Panc1 (cell line): ENCODE measurements around the gene KIF21B. TPM values are rescaled to one million over a fixed set of nuclear protein-coding genes. Genes with fewer than 3 reads are reported as not detected.

Experiments used
- ATAC-seq: fragments of 200-7000 bp; cut with Tn5 transposase; 2 replicates; pipeline ENCODE4 v1.9.1; 2020; ENCODE audit warnings: mild to moderate bottlenecking, moderate library complexity
- BruUV-seq: library from RNA; stranded (reverse); fragments of 400-500 nt; replicated peaks from 2 replicates; lab custom pipeline; 2021; lab: Mats Ljungman, UMichigan
- CTCF ChIA-PET: fragments of 300-600 bp; sonication (Branson Sonifier 250); formaldehyde crosslinking; loops from one replicate; lab custom pipeline; 2022; ENCODE audit warnings: antibody characterized with exemption; lab: Charles Lee
- POLR2A ChIA-PET: fragments of 300-600 bp; sonication (Branson Sonifier 250); formaldehyde crosslinking; loops from one replicate; lab custom pipeline; 2022; ENCODE audit warnings: antibody characterized with exemption; lab: Charles Lee
- DNase-seq: peaks from one replicate; pipeline ENCODE4 v3.0.0-alpha.2; 2010; ENCODE audit warnings: low read depth, low spot score
- H3K27ac ChIP-seq: 2 replicates; pipeline ENCODE4 v1.5.1; 2011; ENCODE audit warnings: mild to moderate bottlenecking, low read length, inconsistent platforms
- H3K27me3 ChIP-seq: fragments of 200-500 bp; sonication (Bioruptor generic); 2 replicates; pipeline ENCODE4 v1.6.0; 2014; ENCODE audit warnings: low read length, inconsistent platforms; ENCODE audit not compliant: control insufficient read depth, insufficient read depth
- H3K36me3 ChIP-seq: fragments of 200-500 bp; sonication (Bioruptor generic); 2 replicates; pipeline ENCODE4 v1.5.1; 2014; ENCODE audit warnings: inconsistent platforms, mild to moderate bottlenecking, low read length, moderate library complexity; ENCODE audit not compliant: control insufficient read depth, insufficient read depth
- H3K4me1 ChIP-seq: 2 replicates; pipeline ENCODE4 v1.5.1; 2011; ENCODE audit warnings: inconsistent platforms, mild to moderate bottlenecking, low read length, moderate library complexity; ENCODE audit not compliant: control insufficient read depth, insufficient read depth
- H3K4me3 ChIP-seq, 2 experiments: 2 replicates each; pipeline ENCODE4 v1.5.1; 2011 to 2012; ENCODE audit warnings: low read depth in 2 of 2, low read length in 2 of 2, mild to moderate bottlenecking in 2 of 2, inconsistent platforms in 1 of 2, moderate library complexity in 1 of 2
- H3K9me3 ChIP-seq: fragments of 200-500 bp; sonication (Bioruptor generic); 2 replicates; pipeline ENCODE4 v1.5.1; 2014; ENCODE audit warnings: low read depth, mild to moderate bottlenecking, inconsistent platforms, low read length, moderate library complexity; ENCODE audit not compliant: control insufficient read depth, insufficient read depth
- POLR2AphosphoS5 ChIP-seq: IDR thresholded peaks from 2 replicates; pipeline ENCODE4 v1.6.1; 2012; ENCODE audit warnings: mild to moderate bottlenecking, low read depth, low read length, moderate library complexity
- SIN3A ChIP-seq: IDR thresholded peaks from 2 replicates; pipeline ENCODE4 v1.6.1; 2012; ENCODE audit warnings: low read depth, mild to moderate bottlenecking, low read length, moderate library complexity, borderline replicate concordance; ENCODE audit not compliant: insufficient read depth
- TCF7L2 ChIP-seq: IDR thresholded peaks from 2 replicates; pipeline ENCODE4 v1.6.1; 2011; ENCODE audit warnings: mild to moderate bottlenecking, low read depth, low read length, inconsistent platforms
- in situ Hi-C: cut with HindIII; loops from 2 replicates; pipeline ENCODE4 v1.10.0; 2016; ENCODE audit warnings: low sequenced_read_pairs, low pct_unique_long_range_greater_than_20kb
- intact Hi-C: fragments of 100-400 bp; cut with micrococcal nuclease; formaldehyde crosslinking; loops from one replicate; pipeline ENCODE4 v1.10.0; 2022; ENCODE audit not compliant: unreplicated experiment
- total RNA-seq: library from RNA; stranded (reverse); gene quantifications from one replicate; pipeline ENCODE4 v1.2.1, GENCODE V29; 2021; ENCODE audit not compliant: unreplicated experiment
- TF ChIP-seq, protein P1 (sequence below): fragments of 450-650 bp; IDR thresholded peaks from 2 replicates; pipeline ENCODE4 v1.5.1; 2017; ENCODE audit warnings: mild to moderate bottlenecking
- TF ChIP-seq, protein P2 (sequence below), 2 experiments: IDR thresholded peaks; 2 replicates each; pipeline ENCODE4 v1.6.1; 2011 to 2012; ENCODE audit warnings: low read depth in 2 of 2, control low read depth in 1 of 2, low read length in 1 of 2, mild to moderate bottlenecking in 1 of 2, moderate library complexity in 1 of 2; ENCODE audit not compliant: insufficient read depth in 1 of 2

KIF21B gene
- total RNA-seq, 1 experiment from 2014 or later, result 0.46 TPM

DNA sequence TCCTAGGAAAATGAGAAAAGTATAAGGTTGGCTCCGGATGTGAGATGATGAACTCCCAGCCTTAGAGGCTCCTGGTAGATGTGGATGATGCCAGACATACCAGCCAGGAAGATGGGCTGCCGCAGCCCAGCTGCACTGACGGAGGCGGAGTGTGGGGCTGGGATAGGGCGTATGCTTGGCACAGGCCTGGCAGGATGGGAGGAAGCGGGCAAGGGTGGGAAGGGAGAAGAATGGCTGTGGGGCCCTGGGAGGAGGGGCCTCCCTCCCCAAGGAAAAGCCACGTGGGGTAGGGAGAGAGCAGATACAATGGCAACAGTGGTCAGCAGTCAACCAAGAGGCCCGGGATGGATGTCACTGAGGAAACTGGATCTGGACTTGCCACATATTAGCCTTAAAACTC is 41.3 kb upstream of the KIF21B start:
- POLR2A ChIA-PET, result no interaction called here
- TF ChIP-seq, protein P1, sequence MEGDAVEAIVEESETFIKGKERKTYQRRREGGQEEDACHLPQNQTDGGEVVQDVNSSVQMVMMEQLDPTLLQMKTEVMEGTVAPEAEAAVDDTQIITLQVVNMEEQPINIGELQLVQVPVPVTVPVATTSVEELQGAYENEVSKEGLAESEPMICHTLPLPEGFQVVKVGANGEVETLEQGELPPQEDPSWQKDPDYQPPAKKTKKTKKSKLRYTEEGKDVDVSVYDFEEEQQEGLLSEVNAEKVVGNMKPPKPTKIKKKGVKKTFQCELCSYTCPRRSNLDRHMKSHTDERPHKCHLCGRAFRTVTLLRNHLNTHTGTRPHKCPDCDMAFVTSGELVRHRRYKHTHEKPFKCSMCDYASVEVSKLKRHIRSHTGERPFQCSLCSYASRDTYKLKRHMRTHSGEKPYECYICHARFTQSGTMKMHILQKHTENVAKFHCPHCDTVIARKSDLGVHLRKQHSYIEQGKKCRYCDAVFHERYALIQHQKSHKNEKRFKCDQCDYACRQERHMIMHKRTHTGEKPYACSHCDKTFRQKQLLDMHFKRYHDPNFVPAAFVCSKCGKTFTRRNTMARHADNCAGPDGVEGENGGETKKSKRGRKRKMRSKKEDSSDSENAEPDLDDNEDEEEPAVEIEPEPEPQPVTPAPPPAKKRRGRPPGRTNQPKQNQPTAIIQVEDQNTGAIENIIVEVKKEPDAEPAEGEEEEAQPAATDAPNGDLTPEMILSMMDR, result no peak

DNA sequence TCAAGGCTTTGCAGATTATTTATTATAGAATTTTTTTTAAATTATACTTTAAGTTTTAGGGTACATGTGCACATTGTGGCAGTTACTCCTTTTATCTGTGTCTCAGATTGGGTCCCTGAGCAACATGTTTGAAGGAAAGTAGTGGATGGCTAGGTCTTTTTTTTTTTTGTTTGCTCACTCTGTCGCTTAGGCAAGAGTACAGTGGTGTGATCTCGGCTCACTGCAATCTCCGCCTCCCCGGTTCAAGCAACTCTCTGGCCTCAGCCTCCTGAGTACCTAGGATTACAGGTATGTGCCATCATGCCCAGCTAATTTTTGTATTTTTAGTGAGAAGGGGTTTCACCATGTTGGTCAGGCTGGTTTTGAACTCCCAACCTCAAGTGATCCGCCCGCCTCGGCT is 39.6 kb upstream of the KIF21B start:
- no TSS peak for BruUV-seq
- DNase-seq (no peak), ATAC-seq (no peak)
- ChIA-PET POLR2A (no interaction called here), CTCF (interaction anchor here (0.9 kb wide), 1 partner anchor 22 kb away, joined by 3 read pairs; no protein-coding TSS in a partner anchor)
- H3K4me1 ChIP-seq, result no peaks in the 10 kb centered on the region
- in situ Hi-C loops, result no loop called here
- H3K4me3 ChIP-seq, result no peak overlapping the region
- peaks cover 4% of the 10 kb centered on the region; the same call in 1 of the 2 replicates for H3K27me3 ChIP-seq
- H3K9me3 ChIP-seq, result no peaks in the 10 kb centered on the region
- no peak overlapping the region for H3K27ac ChIP-seq
- no peaks in the 10 kb centered on the region for H3K36me3 ChIP-seq
- TF ChIP-seq, protein P2, sequence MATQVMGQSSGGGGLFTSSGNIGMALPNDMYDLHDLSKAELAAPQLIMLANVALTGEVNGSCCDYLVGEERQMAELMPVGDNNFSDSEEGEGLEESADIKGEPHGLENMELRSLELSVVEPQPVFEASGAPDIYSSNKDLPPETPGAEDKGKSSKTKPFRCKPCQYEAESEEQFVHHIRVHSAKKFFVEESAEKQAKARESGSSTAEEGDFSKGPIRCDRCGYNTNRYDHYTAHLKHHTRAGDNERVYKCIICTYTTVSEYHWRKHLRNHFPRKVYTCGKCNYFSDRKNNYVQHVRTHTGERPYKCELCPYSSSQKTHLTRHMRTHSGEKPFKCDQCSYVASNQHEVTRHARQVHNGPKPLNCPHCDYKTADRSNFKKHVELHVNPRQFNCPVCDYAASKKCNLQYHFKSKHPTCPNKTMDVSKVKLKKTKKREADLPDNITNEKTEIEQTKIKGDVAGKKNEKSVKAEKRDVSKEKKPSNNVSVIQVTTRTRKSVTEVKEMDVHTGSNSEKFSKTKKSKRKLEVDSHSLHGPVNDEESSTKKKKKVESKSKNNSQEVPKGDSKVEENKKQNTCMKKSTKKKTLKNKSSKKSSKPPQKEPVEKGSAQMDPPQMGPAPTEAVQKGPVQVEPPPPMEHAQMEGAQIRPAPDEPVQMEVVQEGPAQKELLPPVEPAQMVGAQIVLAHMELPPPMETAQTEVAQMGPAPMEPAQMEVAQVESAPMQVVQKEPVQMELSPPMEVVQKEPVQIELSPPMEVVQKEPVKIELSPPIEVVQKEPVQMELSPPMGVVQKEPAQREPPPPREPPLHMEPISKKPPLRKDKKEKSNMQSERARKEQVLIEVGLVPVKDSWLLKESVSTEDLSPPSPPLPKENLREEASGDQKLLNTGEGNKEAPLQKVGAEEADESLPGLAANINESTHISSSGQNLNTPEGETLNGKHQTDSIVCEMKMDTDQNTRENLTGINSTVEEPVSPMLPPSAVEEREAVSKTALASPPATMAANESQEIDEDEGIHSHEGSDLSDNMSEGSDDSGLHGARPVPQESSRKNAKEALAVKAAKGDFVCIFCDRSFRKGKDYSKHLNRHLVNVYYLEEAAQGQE (IDR thresholded peaks at IDR 0.05; ENCODE audit: insufficient read depth in 1 of 2, low read depth in 2 of 2, low read length in 1 of 2), result no peak
- TF ChIP-seq SIN3A, result no peak
- TF ChIP-seq, protein P1, result no peak
- TF ChIP-seq TCF7L2, result no peak
- no peak for TF ChIP-seq POLR2AphosphoS5
- intact Hi-C loops, result no loop called here

More for the DNA sequence above, 41.3 kb upstream of the KIF21B start:
- intact Hi-C loops (no loop called here), in situ Hi-C loops (no loop called here)
- DNase-seq, result no peak
- H3K9me3 ChIP-seq, result no peaks in the 10 kb centered on the region
- CTCF ChIA-PET, result interaction anchor here (0.6 kb wide), 1 partner anchor 91 kb away, joined by 3 read pairs; no protein-coding TSS in a partner anchor
- BruUV-seq, result no TSS peak
- no peaks in the 10 kb centered on the region for H3K36me3 ChIP-seq
- H3K4me3 ChIP-seq, result no peak overlapping the region
- no peak overlapping the region for H3K27ac ChIP-seq
- H3K4me1 ChIP-seq, result no peaks in the 10 kb centered on the region
- ATAC-seq, result no peak
- peaks cover 4% of the 10 kb centered on the region; the same call in 1 of the 2 replicates for H3K27me3 ChIP-seq
